Thyroid gland (tissue), 4 donors: ENCODE results near the gene PCDHGA1.

Source experiments
- CTCF ChIP-seq, 6 experiments: fragments of 200-600 bp in 3 of 6; fragments of 450-650 bp in 3 of 6; sonication (generic) in 3 of 6; IDR thresholded peaks; one replicate each; pipeline ENCODE4 v1.5.1; 2016 to 2019; ENCODE audit warnings: antibody characterized with exemption in 6 of 6, mild to moderate bottlenecking in 2 of 6, inconsistent platforms in 1 of 6, moderate library complexity in 1 of 6
- POLR2A ChIP-seq, 2 donors: fragments of 450-650 bp; IDR thresholded peaks; one replicate each; pipeline ENCODE4 v1.6.1; 2017; ENCODE audit warnings: antibody characterized with exemption in 2 of 2, mild to moderate bottlenecking in 2 of 2, moderate library complexity in 1 of 2

- TF ChIP-seq CTCF (IDR thresholded peaks at IDR 0.05) (no peak), POLR2A (IDR thresholded peaks at IDR 0.05) (no peak)
These were observed 89.0 kb downstream of the PCDHGA1 start for GRCh38 chr5:141419074-141419880.
